Large intestine (tissue), 12 donors: ENCODE data around the gene CPLX4. TPM values are rescaled to one million over a fixed set of nuclear protein-coding genes. Genes with fewer than 3 reads are reported as not detected.

Experiments used
- DNase-seq, 2 donors: peaks; one replicate each; pipeline versions ENCODE4 v3.0.0 to v3.0.0-alpha.2; 2013
- H3K27ac ChIP-seq: one replicate; pipeline ENCODE4 v1.5.1; 2013; ENCODE audit warnings: low read length
- H3K27me3 ChIP-seq: 2 replicates; pipeline ENCODE4 v1.6.1; 2013; ENCODE audit warnings: low read length; ENCODE audit not compliant: control insufficient read depth, insufficient read depth
- H3K36me3 ChIP-seq: 2 replicates; pipeline ENCODE4 v1.6.1; 2013; ENCODE audit warnings: low read length; ENCODE audit not compliant: control insufficient read depth, insufficient read depth
- H3K4me1 ChIP-seq: one replicate; pipeline ENCODE4 v1.6.1; 2013; ENCODE audit warnings: low read length; ENCODE audit not compliant: control insufficient read depth, insufficient read depth
- H3K4me3 ChIP-seq: one replicate; pipeline ENCODE4 v1.5.1; 2013; ENCODE audit warnings: low read length
- H3K9me3 ChIP-seq: one replicate; pipeline ENCODE4 v1.6.1; 2013; ENCODE audit warnings: mild to moderate bottlenecking, low read depth, low read length, moderate library complexity; ENCODE audit not compliant: control insufficient read depth
- WGBS: methylation state at CpG from one replicate; pipeline ENCODE4 v1.1.5; 2013; ENCODE audit warnings: low lambda C conversion rate; ENCODE audit not compliant: insufficient coverage; 5-methylcytosine and 5-hydroxymethylcytosine counted together
- long read RNA-seq, 11 donors: transcript quantifications; one replicate each; lab custom pipeline, GENCODE V29; 2026
- polyA plus RNA-seq: library from polyadenylated mRNA; unstranded; fragments of 120-200 nt; gene quantifications from one replicate; pipeline ENCODE4 v1.2.1, GENCODE V29; 2013

The CPLX4 gene
- not detected for polyA plus RNA-seq
- long read RNA-seq, donor 1: 0 reads
- long read RNA-seq, donor 2: 0 reads
- long read RNA-seq, donor 3: 0 reads
- long read RNA-seq, donor 4: 0 reads
- long read RNA-seq, donor 5: 0 reads
- long read RNA-seq, donor 6: 0 reads
- long read RNA-seq, donor 7: 0 reads
- long read RNA-seq, donor 8: 0 reads
- long read RNA-seq, donor 9: 0 reads
- long read RNA-seq, donor 10: 0 reads
- long read RNA-seq, donor 11: 0 reads

- Histone ChIP-seq H3K9me3 (no peaks in the 10 kb centered on the region), H3K36me3 (no peaks in the 10 kb centered on the region), H3K4me1 (no peaks in the 10 kb centered on the region), H3K4me3 (no peak within 1 kb of the TSS), H3K27ac (no peak within 1 kb of the TSS), H3K27me3 (no peaks in the 10 kb centered on the region)
- no CpG with 5 or more reads among the region's 4 CpGs for whole genome bisulfite sequencing
- DNase-seq: no peak
These were observed at the start of gene CPLX4 for GRCh38 chr18:59318460-59319050. CPLX4 (minus strand) TSS chr18:59318649; CDS start chr18:59318462, 187 bp downstream.

- H3K27me3 ChIP-seq: no peaks in the 10 kb centered on the region
- WGBS: 93% methylated on average over 2 of the region's 3 CpGs
- H3K4me3 ChIP-seq: no peak overlapping the region
- H3K4me1 ChIP-seq: peaks cover 6% of the 10 kb centered on the region
- no peaks in the 10 kb centered on the region for H3K9me3 ChIP-seq
- peaks cover 1% of the 10 kb centered on the region for H3K36me3 ChIP-seq
- H3K27ac ChIP-seq: no peak overlapping the region
- no peak for DNase-seq
These were observed 41.9 kb upstream of the CPLX4 start for GRCh38 chr18:59360381-59360780.

GRCh38 chr18:59359576-59359952 lies 41.1 kb upstream of the CPLX4 start:
- Histone ChIP-seq H3K27ac (no peak overlapping the region), H3K36me3 (peaks cover 9% of the 10 kb centered on the region), H3K4me1 (peaks cover 6% of the 10 kb centered on the region), H3K9me3 (no peaks in the 10 kb centered on the region), H3K4me3 (peak overlapping the region; percentile 39), H3K27me3 (no peaks in the 10 kb centered on the region)
- no CpG with 5 or more reads among the region's 4 CpGs for WGBS
- no peak for DNase-seq

- no peaks in the 10 kb centered on the region for H3K27me3 ChIP-seq
- 0% methylated on average over 3 of the region's 76 CpGs for WGBS
- H3K4me3 ChIP-seq: peak within 1 kb of the TSS; percentile 74
- peak within 1 kb of the TSS; percentile 91 for H3K27ac ChIP-seq
- peaks cover 6% of the 10 kb centered on the region for H3K4me1 ChIP-seq
- H3K36me3 ChIP-seq: peaks cover 12% of the 10 kb centered on the region
- H3K9me3 ChIP-seq: no peaks in the 10 kb centered on the region
- peak; percentile 95 to 96 for DNase-seq
These were observed 40.5 kb upstream of the CPLX4 start, which contains the start of gene LMAN1 for GRCh38 chr18:59358712-59359575. LMAN1 (minus strand) TSS chr18:59359265; CDS start chr18:59359244, 21 bp downstream.

GRCh38 chr18:59358414-59358711 lies 39.9 kb upstream of the CPLX4 start:
- peaks cover 18% of the 10 kb centered on the region for H3K36me3 ChIP-seq
- H3K27ac ChIP-seq: peak overlapping the region; percentile 91
- peak in 1 of 2 donors; percentile 43 for DNase-seq
- H3K9me3 ChIP-seq: no peaks in the 10 kb centered on the region
- H3K4me1 ChIP-seq: peaks cover 6% of the 10 kb centered on the region
- no peaks in the 10 kb centered on the region for H3K27me3 ChIP-seq
- no CpG with 5 or more reads among the region's 8 CpGs for WGBS
- peak overlapping the region; percentile 74 for H3K4me3 ChIP-seq

GRCh38 chr18:59357928-59358327 lies 39.5 kb upstream of the CPLX4 start:
- Histone ChIP-seq H3K36me3 (peaks cover 21% of the 10 kb centered on the region), H3K4me3 (peak overlapping the region; percentile 74), H3K27ac (peak overlapping the region; percentile 91), H3K4me1 (peaks cover 6% of the 10 kb centered on the region), H3K9me3 (no peaks in the 10 kb centered on the region), H3K27me3 (no peaks in the 10 kb centered on the region)
- DNase-seq: peak; percentile 70 to 83
- no CpG with 5 or more reads among the region's 4 CpGs for WGBS

GRCh38 chr18:59354731-59355130 lies 36.3 kb upstream of the CPLX4 start:
- Histone ChIP-seq H3K4me3 (no peak overlapping the region), H3K36me3 (peaks cover 47% of the 10 kb centered on the region), H3K27me3 (no peaks in the 10 kb centered on the region), H3K27ac (no peak overlapping the region), H3K4me1 (peaks cover 6% of the 10 kb centered on the region), H3K9me3 (no peaks in the 10 kb centered on the region)
- no peak for DNase-seq
- no CpG with 5 or more reads among the region's 2 CpGs for WGBS

GRCh38 chr18:59353079-59353680 lies 34.7 kb upstream of the CPLX4 start:
- Histone ChIP-seq H3K36me3 (peaks cover 58% of the 10 kb centered on the region), H3K27me3 (no peaks in the 10 kb centered on the region), H3K9me3 (no peaks in the 10 kb centered on the region)

GRCh38 chr18:59352250-59352855 lies 33.9 kb upstream of the CPLX4 start:
- no CpG with 5 or more reads among the region's 3 CpGs for WGBS
- Histone ChIP-seq H3K27ac (no peak overlapping the region), H3K4me3 (no peak overlapping the region), H3K27me3 (no peaks in the 10 kb centered on the region), H3K4me1 (peaks cover 2% of the 10 kb centered on the region), H3K9me3 (no peaks in the 10 kb centered on the region), H3K36me3 (peaks cover 65% of the 10 kb centered on the region)
- no peak for DNase-seq

More at GRCh38 chr18:59353079-59353680, 34.7 kb upstream of the CPLX4 start:
- Histone ChIP-seq H3K4me3 (no peak overlapping the region), H3K27ac (no peak overlapping the region), H3K4me1 (peaks cover 6% of the 10 kb centered on the region)
- WGBS: no CpG with 5 or more reads among the region's 4 CpGs
- DNase-seq: no peak

GRCh38 chr18:59345556-59345955 lies 27.1 kb upstream of the CPLX4 start:
- Histone ChIP-seq H3K27me3 (no peaks in the 10 kb centered on the region), H3K36me3 (peaks cover 63% of the 10 kb centered on the region), H3K9me3 (peaks cover 6% of the 10 kb centered on the region), H3K4me3 (no peak overlapping the region), H3K27ac (no peak overlapping the region), H3K4me1 (no peaks in the 10 kb centered on the region)
- 100% methylated on average over 2 of the region's 4 CpGs for WGBS
- DNase-seq: no peak
